HFFc6 (cell line): ENCODE data around the gene SORD. TPM values are rescaled to one million over a fixed set of nuclear protein-coding genes. Genes with fewer than 3 reads are reported as not detected.
A peak's percentile ranks its signal among the peaks of the same experiment; 100 is the strongest.
"Not testable (repeated sequence)": the region's sequence is repeated elsewhere in the genome, so short reads cannot be mapped to it uniquely, and the experiment has no call there.

Experiments
- DNase-seq: peaks from one replicate; pipeline ENCODE4 v3.0.0-alpha.2; 2018
- H3K27ac Mint-ChIP-seq: 2 replicates; pipeline ENCODE4 v1.8.0; 2020; ENCODE audit warnings: mild to moderate bottlenecking, mixed read lengths
- H3K27me3 Mint-ChIP-seq: 2 replicates; pipeline ENCODE4 v1.8.0; 2021; ENCODE audit warnings: mild to moderate bottlenecking, moderate library complexity, mixed read lengths; ENCODE audit not compliant: insufficient read depth
- H3K36me3 Mint-ChIP-seq: 2 replicates; pipeline ENCODE4 v1.8.0; 2021; ENCODE audit warnings: low read depth, mixed read lengths
- H3K4me1 Mint-ChIP-seq: 2 replicates; pipeline ENCODE4 v1.8.0; 2020; ENCODE audit warnings: low read depth, mixed read lengths
- H3K4me3 Mint-ChIP-seq: 2 replicates; pipeline ENCODE4 v1.8.0; 2020; ENCODE audit warnings: mild to moderate bottlenecking, moderate library complexity, mixed read lengths
- H3K9me3 Mint-ChIP-seq: 2 replicates; pipeline ENCODE4 v1.8.0; 2020; ENCODE audit warnings: mild to moderate bottlenecking, mixed read lengths
- CTCF ChIP-seq: fragments of 200-600 bp; sonication (generic); IDR thresholded peaks from 2 replicates; pipeline ENCODE4 v1.5.0; 2021; ENCODE audit warnings: antibody characterized with exemption, mild to moderate bottlenecking
- total RNA-seq, 6 experiments: library from RNA; stranded (reverse); fragmentation: NEBNext Ultra II Directional; extraction: Animal tissue kit (Norgen Biotek cat#: 25700); gene quantifications; 2 replicates in 1 of 6; 3 replicates in 5 of 6; pipeline ENCODE4 v1.2.3, GENCODE V29; 2021

Gene SORD
- total RNA-seq, 6 experiments from 2014 or later, result 13.7 to 19.0 (median 16.7) TPM

GRCh38 chr15:45030743-45031142 is 7.7 kb downstream of the SORD start:
- Mint-ChIP-seq H3K27ac (no peak overlapping the region), H3K9me3 (no peaks in the 10 kb centered on the region), H3K36me3 (peaks cover 3% of the 10 kb centered on the region; the same call in 1 of the 2 replicates), H3K27me3 (peaks cover 4% of the 10 kb centered on the region), H3K4me1 (no peaks in the 10 kb centered on the region), H3K4me3 (no peak overlapping the region)
- no peak for DNase-seq
- TF ChIP-seq CTCF, result no peak

GRCh38 chr15:45031522-45032028 is 8.6 kb downstream of the SORD start:
- H3K4me1 Mint-ChIP-seq, H3K27ac Mint-ChIP-seq, H3K27me3 Mint-ChIP-seq, H3K36me3 Mint-ChIP-seq, H3K4me3 Mint-ChIP-seq, DNase-seq, H3K9me3 Mint-ChIP-seq: not testable (repeated sequence)

- H3K27me3 Mint-ChIP-seq, DNase-seq, H3K27ac Mint-ChIP-seq, H3K36me3 Mint-ChIP-seq, H3K4me1 Mint-ChIP-seq, H3K9me3 Mint-ChIP-seq, H3K4me3 Mint-ChIP-seq: not testable (repeated sequence)
Observed at GRCh38 chr15:45032501-45032900, 9.5 kb downstream of the SORD start.

- H3K4me1 Mint-ChIP-seq, H3K27ac Mint-ChIP-seq, H3K36me3 Mint-ChIP-seq, H3K4me3 Mint-ChIP-seq, DNase-seq, H3K9me3 Mint-ChIP-seq, H3K27me3 Mint-ChIP-seq: not testable (repeated sequence)
Observed at GRCh38 chr15:45034087-45034486, 11.1 kb downstream of the SORD start.

- not testable (repeated sequence) for H3K36me3 Mint-ChIP-seq
Observed at GRCh38 chr15:45034600-45035375, 11.8 kb downstream of the SORD start.

GRCh38 chr15:45036812-45037781 is 14.1 kb downstream of the SORD start:
- not testable (repeated sequence) for H3K9me3 Mint-ChIP-seq, H3K36me3 Mint-ChIP-seq, H3K4me1 Mint-ChIP-seq, H3K27me3 Mint-ChIP-seq
- peak overlapping the region; percentile 18; the same call in 1 of the 2 replicates for H3K4me3 Mint-ChIP-seq
- peak; percentile 52 for DNase-seq
- H3K27ac Mint-ChIP-seq, result peak overlapping the region; percentile 43
- peak; percentile 85 for TF ChIP-seq CTCF

More at GRCh38 chr15:45034600-45035375, 11.8 kb downstream of the SORD start:
- not testable (repeated sequence) for H3K4me3 Mint-ChIP-seq, H3K9me3 Mint-ChIP-seq, H3K4me1 Mint-ChIP-seq, H3K27me3 Mint-ChIP-seq, H3K27ac Mint-ChIP-seq, DNase-seq

- H3K27ac Mint-ChIP-seq, result no peak overlapping the region
- peaks cover 6% of the 10 kb centered on the region for H3K4me1 Mint-ChIP-seq
- TF ChIP-seq CTCF, result no peak
Observed at GRCh38 chr15:45037936-45038335, 14.9 kb downstream of the SORD start.

GRCh38 chr15:45040396-45040795 is 17.4 kb downstream of the SORD start:
- not testable (repeated sequence) for H3K4me3 Mint-ChIP-seq, H3K27me3 Mint-ChIP-seq, H3K4me1 Mint-ChIP-seq, H3K9me3 Mint-ChIP-seq, H3K27ac Mint-ChIP-seq, DNase-seq, H3K36me3 Mint-ChIP-seq

More at GRCh38 chr15:45037936-45038335, 14.9 kb downstream of the SORD start:
- Mint-ChIP-seq H3K4me3 (no peak overlapping the region), H3K9me3 (no peaks in the 10 kb centered on the region), H3K36me3 (peaks cover 5% of the 10 kb centered on the region; the same call in 1 of the 2 replicates), H3K27me3 (no peaks in the 10 kb centered on the region)
- no peak for DNase-seq

- not testable (repeated sequence) for H3K4me1 Mint-ChIP-seq, H3K27me3 Mint-ChIP-seq, H3K9me3 Mint-ChIP-seq, H3K27ac Mint-ChIP-seq, H3K36me3 Mint-ChIP-seq, DNase-seq, H3K4me3 Mint-ChIP-seq
Observed at GRCh38 chr15:45041538-45041937, 18.5 kb downstream of the SORD start.

- DNase-seq, H3K4me1 Mint-ChIP-seq, H3K36me3 Mint-ChIP-seq, H3K9me3 Mint-ChIP-seq, H3K27me3 Mint-ChIP-seq, H3K27ac Mint-ChIP-seq, H3K4me3 Mint-ChIP-seq: not testable (repeated sequence)
Observed at GRCh38 chr15:45042859-45043258, 19.9 kb downstream of the SORD start.
